ENCODE data around the gene HSPA12A.

The HSPA12A gene

DNA sequence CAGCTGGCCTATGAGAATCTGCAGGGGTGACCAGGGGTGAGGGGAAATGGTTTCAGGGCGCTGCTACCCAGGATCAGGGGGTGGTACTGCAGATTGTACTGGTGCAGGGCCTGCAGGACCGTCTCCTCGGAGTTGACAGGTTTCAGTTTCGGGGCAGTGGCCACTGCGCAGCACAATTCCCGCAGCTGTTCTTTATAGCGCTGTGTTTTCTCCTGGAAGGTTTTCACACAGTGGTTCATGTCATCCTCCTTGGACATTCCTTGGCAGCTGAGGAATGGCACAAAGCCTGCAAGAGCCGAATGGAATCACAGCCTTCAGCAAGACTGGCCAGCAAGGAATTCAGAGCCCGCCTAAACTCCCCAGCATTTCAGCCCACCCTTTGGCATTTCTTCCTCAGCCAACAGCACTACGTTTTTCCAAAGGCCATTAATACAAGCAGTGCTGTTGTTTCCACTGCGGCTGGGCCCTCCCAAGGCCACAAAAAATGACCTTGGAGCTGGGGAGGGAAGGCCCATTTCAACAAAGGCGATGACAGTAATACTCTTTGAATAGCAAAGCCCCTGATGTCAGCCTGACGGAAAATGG is 76.7 kb downstream of the HSPA12A start:
- no peak for DNase-seq

DNA sequence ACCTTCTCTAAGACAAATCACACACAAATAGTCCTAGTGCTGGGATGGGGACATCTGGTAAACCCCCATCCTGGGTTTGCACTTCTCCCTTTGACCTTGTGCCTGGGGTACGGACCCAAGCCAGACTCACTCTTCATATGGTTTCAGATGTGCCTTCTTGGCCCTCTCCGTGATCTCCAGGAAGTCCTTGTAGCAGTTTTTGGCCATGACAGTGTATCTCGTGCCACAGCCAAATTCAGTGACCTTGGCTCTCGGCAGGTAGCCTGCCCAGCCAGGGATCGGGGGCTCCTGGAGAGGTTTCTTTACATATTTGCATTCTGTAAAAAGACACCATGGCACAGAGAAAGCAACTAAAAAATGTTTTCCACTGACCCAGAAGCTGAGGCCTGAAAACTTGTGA is 77.7 kb downstream of the HSPA12A start:
- DNase-seq = no peak

DNA sequence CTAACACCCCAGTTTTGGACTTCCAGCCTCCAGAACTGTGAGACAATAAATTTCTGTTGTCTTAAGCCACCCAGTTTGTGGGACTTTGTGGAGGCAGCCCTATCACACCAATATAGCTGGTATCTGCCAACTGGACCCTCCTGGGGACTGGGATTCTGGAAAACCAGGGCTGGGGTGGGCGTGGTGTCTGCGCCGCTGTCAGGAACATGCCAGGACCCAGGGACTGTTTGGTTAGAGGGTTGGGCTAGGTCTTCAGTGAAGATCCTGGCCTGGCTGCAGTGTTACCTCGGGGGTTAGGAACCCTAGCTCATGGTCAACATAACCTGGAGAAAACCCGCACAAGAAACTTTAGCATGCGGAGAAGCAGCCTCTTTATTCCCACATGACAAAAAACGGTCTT is 79.0 kb downstream of the HSPA12A start:
- DNase-seq = no peak

DNA sequence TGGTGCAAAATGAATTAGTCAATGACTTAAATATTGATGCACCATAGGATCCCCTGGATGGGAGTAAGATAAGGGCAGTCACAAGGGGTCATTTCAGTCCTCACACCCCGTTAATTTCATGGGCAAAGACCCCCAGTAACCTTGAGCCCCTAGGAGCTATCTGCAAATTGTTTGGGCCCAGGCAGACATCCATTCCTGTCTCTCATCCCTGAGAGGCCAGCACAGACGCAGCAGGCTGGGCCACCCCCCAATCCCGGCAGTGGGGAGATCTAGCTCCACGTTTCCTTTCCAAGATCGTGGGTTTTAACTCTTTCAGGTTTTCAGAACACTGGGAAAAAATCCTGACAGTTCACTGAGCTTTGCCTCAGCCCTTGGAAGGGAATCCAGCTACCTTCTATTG is 81.5 kb downstream of the HSPA12A start:
- no peak for DNase-seq

DNA sequence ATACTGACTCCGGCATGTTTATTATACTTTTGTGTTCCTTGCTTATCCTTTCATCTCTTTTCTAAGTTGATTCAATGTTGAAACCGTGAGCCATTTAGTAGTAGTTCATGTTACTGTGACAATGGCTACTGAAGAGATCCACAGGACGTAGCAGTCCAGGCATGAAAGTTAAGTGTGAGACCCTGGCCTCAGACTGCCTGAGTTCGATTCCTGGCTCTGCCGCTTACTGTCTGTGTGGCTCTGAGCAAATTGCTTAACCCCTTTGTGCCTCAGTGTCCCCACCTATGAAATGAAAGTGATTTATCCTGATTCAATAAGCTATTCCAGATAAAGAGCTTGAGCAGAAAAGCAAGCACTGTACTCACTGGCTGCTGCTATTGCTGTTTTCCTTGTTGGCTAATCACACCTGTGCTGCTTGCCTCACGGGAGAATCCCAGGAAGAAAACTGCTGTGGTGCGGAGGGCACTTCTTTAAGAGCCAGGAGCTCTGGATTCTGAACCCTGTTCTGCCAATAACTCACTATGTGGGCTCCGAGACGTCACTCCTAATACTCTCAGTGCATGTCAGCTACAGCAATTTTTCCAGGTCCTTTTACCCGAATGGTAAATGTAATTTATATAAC is 83.2 kb downstream of the HSPA12A start:
- no peak for DNase-seq

DNA sequence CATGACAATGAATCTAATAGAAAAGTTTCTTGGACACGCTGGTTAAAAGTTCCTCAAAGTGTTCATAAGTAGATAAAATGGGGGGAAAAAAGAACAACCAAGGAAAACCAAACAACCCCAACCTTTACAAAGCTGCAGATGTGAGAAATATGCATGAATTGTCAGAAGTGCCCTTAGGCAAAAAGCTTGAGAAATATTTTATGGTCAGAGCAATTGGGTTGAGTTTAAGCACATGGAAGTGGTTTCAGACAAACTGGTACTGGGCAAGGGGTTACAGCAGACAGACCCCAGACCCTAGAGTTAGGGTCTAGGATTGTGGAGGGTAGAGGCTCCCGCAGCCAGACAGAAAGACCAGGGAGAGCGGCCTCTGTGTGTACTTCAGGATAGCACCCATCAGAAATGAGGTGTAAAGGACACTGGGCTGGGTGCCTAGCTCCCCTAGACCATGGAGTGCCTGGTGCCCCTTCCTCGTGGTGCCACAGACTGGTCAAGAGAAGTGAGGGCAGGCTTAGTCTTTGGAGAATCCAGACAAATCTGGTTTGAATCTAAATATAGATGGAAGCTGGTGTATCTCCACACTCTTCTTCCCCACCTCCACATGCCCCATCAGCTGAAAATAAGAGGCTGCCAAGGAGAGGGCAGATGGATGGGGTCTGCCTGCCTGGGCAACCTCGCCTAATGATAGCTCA is 84.4 kb downstream of the HSPA12A start:
- DNase-seq = no peak

DNA sequence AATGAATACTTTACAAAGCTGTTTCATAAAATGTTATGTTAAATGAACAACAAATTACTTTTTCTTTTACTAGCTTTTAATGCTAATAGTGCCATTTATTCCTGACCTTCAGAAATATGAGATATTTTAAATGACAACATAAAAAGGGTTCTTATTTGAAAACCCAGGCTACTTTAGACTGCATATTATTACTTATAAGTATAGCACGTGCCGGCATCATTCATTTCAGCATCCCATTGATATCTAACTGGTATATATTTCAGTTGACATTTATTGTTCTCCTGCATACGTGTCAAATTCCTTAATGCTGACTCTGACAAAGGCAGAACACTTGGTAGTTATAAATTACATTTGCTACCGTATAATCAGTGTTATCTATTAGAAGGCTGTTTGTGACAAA is 86.3 kb downstream of the HSPA12A start:
- no peak for DNase-seq

DNA sequence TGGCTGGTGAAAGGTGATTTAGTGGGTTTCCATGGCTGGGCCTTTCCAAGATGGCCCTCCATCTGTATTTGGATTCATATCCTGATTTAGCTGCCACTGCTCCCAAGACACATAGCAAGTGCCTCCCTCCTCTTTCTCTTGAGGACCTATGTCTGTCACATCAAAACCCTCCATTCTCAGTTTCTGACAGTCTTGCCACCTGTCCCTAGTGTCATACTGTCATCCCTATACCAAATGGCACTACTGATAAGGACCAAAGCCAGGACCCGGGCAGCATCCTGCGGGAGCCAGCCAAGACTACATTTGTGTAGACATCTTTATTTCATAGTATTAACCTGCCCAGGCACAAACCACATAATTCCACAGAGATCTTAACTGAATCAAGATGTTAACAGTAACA is 86.8 kb downstream of the HSPA12A start:
- no peak for DNase-seq

DNA sequence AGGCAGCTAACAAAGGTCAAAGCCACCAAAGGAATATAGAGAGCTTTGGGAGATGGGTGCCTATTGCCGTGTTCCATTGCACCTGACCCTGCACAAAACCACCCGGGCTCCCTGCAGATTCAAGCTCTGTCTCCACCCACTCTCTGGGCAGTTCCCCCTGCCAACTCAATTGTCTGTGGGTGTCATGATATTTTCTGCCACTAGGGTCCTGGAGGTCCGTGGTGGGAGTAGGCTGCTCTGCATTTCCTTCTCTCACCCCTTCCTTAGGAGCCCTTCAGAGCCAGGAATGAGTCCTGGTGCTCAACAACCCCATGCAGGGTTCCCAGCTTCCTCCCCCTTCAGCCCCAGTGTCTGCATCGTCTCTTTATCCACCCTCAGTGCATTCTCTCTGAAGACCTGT is 87.5 kb downstream of the HSPA12A start:
- DNase-seq = no peak

DNA sequence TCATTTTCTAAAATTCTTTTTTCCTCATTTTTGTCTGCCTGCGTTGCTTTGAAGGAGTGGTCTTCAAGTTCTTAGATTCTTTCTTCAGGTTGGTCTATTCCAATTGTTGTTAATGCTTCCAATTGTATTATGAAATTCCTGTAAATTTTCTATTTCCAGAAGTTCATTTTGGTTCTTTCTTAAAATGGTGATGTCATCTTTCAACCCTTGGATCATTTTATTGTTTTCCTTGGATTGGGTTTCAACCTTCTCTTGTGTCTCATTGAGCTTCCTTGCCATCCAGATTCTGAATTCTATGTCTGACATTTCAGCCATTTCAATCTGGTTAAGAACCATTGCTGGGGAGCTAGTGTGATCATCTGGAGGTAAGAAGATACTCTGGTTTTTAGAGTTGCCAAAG is 88.5 kb downstream of the HSPA12A start:
- DNase-seq = no peak

DNA sequence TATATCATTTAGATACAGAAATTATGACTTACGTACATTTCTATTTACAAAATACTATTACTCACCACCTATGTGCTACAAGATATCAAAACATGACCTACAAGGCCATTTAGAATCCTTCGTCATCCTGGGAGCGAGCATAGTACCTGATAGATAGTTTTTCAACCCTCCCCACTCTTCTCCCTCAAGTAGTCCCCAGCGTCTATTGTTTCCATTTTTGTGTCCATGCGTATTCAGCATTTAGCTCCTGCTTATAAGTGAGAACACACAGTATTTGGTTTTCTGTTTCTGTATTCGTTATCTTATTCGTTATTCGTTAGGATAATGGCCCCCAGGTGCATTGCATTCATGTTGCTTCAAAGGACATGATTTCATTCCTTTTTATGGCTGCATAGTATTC is 93.5 kb downstream of the HSPA12A start:
- DNase-seq = no peak

DNA sequence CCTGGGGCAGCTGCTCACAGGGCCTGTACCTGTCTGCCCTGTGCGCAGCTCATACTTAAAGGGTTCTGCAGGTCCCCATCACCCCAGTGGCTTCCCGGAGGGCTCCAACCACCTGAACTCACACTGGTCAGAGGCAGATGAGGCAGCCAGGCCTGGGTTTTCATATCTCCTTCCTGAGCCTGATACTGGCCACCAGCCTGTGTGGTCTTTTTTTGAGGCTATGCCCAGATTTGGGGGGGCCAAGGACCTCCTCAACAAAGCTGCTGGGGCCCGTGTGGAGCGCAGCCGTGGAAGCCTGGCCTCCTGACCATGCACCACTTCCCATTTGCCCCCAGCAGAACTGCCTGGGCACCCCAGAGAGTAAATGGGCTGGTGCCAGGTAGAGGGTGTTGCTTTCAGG is 95.9 kb downstream of the HSPA12A start:
- no peak for DNase-seq

DNA sequence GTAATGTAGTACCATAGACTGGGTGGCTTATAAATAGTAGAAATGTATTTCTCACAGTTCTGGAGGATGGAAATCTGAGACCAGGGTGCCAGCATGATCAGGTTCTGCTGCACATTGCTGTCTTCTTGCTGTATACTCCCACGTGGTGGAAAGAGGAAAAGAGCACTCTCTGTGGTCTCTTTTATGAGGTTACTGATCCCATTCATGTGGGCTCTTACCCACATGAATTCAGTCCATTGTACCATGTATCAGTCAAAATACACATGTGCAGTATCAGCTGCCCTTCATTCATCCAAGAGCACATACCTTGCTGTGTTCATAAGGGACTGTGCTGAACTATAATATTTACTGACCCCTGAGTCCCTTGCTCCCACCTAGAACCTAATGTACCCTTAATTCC is 104.5 kb downstream of the HSPA12A start:
- no peak for DNase-seq

DNA sequence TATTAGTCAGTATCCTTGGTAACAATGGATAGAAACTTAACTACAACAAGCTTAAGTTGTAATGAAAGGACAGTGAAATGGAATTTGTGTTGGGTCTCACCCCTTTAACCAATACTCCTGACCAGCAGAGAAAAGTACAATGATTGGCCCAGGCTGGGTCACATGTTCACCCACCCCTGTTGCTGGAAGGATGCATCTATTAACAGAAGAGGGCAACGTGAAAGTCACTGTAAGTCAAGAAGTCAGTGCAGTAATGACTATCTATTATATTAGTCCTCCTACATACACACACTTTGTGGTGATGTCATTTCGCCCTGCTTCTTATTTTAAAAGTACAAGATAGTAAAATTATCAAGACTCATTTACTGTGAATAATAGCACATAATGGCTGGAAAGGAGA is 105.4 kb downstream of the HSPA12A start:
- no peak for DNase-seq

DNA sequence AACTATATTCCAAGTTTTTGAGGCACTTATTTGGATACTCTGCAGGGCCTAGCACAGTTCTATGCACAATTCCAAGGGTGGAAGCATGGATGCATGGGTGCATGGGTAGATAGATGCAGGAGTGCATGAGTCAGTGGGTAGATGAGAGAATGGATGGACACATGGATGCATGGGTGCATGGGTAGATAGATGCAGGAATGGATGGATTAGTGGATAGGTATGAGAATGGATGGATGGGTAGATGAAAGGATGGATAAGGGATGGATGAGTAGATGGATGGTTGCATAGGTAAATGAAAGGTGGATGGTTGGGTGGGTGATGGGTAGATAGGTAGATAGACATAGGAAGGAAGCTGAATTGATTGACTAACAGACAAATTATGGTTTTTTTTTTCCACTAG is 106.0 kb downstream of the HSPA12A start:
- no peak for DNase-seq

DNA sequence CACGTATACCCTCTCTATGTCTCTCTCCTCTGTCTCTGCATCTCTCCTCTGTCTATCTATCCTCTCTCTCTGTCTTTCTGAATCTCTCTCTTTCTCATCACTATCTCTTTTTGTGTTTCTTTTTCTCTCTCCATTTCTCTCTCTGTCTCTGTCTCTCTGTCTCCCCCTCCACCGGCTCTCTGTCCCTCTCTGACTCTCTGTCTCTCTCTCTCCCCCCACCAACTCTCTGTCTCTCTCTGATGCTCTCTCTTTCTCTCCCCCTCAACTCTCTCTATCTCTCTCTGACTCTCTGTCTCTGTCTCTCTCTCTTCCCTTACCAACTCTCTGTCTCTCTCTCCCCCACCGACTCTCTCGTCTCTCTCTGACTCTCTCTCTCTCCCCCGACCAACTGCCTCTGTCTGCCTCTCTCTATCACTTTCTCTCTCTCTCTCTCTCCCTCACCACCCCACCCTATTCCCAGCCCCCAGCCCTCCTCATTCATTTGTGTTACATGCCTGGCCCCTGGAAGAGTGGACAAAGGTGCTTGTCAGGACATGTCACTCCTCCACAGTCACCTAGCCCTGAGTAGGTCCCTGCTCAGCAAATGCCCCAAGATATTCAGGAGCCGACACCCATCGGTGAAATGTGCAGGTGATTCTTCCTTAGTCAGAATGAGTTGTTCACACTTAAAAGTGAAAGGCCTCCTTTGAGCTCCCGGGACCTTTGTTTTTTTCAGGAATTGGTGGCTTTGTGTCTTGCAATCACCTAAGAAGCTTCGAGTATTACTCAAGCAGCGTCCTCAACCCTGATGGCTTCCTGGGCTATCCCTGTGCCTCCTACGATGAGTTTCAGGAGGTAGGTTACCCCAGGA is 108.0 kb downstream of the HSPA12A start:
- no peak for DNase-seq

DNA sequence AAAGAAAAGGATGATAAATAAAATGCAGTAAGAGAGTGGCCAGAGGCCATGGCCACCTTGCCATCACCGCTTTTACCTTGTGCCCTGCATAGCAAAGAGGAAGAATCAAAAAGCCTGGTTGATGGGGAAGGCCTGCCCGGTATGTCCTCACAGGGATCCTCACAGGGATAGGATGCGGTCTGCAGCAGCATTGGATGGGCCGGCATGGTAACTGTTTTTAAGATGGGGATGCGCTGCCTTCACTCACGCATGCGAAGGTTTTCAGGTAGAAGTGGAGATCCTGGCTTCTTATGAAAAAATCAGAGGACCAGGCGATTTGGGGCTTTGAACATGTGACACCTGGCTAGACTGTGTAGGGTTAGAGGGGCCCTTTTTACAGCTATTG is 109.2 kb downstream of the HSPA12A start:
- DNase-seq = no peak

DNA sequence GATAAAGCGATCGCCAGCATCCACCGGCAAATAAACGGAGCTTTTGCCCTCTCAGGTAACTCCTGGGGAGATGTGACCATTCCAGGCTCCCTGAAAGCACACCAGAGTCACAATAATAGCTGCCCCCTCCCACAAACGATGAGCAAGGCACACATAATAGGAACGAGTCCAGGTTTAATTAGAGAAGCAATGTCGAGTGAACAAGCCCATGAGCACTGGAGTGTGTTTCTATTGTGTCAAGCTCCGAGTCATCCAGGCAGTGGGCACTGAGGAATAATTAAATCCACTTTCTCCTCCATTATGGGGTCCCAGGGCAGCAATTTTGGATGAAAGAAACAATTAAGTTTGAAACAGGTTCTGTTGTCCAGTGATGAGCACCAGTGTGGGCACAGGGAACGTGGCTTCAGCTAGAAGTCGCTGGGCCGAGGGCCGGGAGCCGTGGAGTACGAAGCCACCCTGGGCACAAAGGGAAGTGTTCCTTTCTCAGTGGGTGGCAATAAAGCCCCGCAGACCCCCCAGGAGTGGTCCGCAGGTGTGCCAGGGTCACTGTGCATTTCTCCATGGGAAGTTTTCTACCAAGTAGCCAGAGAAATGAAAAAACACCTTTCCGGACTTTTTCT is 109.7 kb downstream of the HSPA12A start:
- no peak for DNase-seq

DNA sequence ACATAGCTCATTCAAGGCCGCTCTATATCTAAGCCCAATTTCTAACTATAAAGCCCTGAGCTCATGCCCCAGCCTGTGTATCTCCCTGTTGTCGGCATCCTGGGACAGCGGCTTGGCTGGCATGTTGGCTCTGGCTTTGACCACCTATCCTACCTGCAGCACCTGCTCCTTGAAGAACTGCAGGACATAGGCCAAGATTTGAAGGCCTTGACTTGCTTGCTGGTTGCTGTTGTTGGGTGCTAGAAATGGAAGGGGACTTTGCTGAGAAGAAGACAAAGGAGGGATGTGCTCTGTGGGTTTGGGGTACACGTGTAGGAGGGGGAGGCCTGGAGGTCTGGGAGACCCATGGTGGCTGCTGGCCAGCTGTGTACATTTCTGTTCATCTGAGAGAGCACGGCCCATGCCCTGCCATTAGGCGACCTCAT is 110.5 kb downstream of the HSPA12A start:
- DNase-seq = no peak

DNA sequence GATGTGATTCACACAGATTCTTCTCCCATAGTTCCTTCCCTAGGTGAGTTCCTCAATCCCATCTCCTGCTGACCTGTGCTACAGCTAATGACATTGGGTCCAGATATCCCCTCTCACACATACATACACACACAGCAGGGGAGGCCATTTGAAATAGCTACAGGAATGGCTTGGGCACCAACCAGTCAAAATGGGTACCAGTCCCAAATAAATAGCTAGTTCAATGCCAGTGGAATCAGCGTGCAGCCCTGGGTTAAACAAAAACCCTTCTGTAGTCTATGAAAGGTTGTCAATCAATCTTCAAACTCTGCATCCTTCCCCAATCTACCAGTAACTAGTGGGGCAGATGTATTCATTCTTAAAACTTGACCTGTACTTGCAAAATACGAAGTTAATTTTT is 112.3 kb downstream of the HSPA12A start:
- DNase-seq = no peak

DNA sequence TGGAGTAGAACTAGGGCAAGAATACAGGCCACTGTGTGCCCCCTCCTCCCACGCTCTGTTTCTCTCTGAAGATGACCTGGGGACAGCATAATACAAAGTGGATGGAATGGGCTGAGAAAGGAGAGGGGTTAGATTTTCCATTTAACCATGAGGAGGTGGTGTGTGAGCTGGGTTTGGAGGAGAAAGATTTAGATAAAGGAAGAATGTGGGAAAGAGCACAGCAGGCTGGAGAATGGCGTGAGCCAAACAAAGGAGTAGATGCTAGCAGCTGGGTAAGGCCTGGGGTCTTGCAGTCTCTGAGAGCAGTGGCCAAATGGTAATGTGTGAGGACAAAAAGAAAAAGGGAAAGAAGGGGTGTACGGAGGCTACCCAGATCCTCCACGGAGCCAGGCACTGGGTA is 113.0 kb downstream of the HSPA12A start:
- no peak for DNase-seq

DNA sequence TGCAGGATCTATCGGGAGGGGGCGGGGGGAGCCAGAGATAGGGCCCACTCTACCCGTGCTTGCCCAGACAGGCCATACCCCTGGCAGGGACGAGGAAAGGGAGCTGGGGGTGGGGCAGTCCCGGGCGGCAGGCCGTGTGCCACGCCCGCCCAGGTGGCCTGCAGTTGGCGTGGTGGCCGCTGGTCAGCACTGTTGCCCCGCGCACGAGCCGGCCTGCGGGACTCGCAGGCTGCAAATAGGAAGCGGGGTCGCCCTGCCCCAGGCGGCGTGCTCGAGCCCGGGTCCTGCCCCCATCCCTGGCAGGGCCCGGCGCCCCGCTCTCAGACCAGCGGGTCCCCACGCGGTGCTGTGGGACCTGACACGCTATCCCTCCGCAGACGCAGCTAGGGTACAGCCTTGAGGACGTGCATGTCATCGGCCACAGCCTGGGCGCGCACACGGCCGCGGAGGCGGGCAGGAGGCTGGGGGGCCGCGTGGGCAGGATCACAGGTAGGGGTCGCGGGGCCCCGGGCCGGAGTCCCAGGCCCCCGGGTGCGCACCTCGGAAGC is 114.9 kb downstream of the HSPA12A start:
- DNase-seq = no peak

DNA sequence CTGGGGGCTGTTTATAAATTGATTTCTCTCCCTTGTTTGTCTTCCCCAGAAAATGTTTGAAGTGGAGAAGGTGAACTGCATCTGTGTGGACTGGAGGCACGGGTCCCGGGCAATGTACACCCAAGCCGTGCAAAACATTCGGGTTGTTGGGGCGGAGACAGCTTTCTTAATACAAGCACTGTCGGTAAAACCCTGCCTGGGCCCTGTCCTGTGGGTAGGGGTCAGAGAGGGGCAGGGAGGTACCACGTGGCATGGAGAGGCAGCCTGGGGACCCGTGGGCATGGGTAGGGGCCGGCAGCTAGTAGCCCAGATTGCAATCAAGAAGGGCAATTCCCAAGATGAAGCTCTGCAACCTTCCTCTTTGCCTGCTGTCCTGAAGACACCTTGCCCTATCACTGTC is 115.6 kb downstream of the HSPA12A start:
- no peak for DNase-seq
